Immature natural killer cell (primary cell): ENCODE data around the gene UGT3A1. TPM values are rescaled to one million over a fixed set of nuclear protein-coding genes. Genes with fewer than 3 reads are reported as not detected.
"Not testable (repeated sequence)": the region's sequence is repeated elsewhere in the genome, so short reads cannot be mapped to it uniquely, and the experiment has no call there.

ENCODE experiments used
- DNase-seq, 3 donors: peaks; one replicate each; pipeline ENCODE4 v3.0.0; 2022; ENCODE audit warnings: mixed read lengths in 1 of 3
- H3K27ac Mint-ChIP-seq, 6 donors: one replicate each; pipeline ENCODE4 v1.8.0; 2020; ENCODE audit warnings: mixed read lengths in 6 of 6, mild to moderate bottlenecking in 5 of 6, inconsistent platforms in 4 of 6, moderate library complexity in 3 of 6
- H3K27me3 Mint-ChIP-seq, 3 donors: one replicate each; pipeline ENCODE4 v1.8.0; 2020 to 2021; ENCODE audit warnings: low read depth in 3 of 3, mild to moderate bottlenecking in 3 of 3, mixed read lengths in 3 of 3, moderate library complexity in 3 of 3, inconsistent platforms in 1 of 3
- H3K36me3 Mint-ChIP-seq, 3 donors: one replicate each; pipeline ENCODE4 v1.8.0; 2020; ENCODE audit warnings: mixed read lengths in 3 of 3, inconsistent platforms in 2 of 3, mild to moderate bottlenecking in 2 of 3
- H3K4me1 Mint-ChIP-seq, 2 donors: one replicate each; pipeline ENCODE4 v1.8.0; 2020; ENCODE audit warnings: inconsistent platforms in 2 of 2, mild to moderate bottlenecking in 2 of 2, mixed read lengths in 2 of 2, moderate library complexity in 1 of 2
- H3K4me3 Mint-ChIP-seq, 5 donors: one replicate each; pipeline ENCODE4 v1.8.0; 2020; ENCODE audit warnings: mild to moderate bottlenecking in 5 of 5, mixed read lengths in 5 of 5, inconsistent platforms in 3 of 5, moderate library complexity in 3 of 5
- H3K9me3 Mint-ChIP-seq, 6 donors: one replicate each; pipeline ENCODE4 v1.8.0; 2020; ENCODE audit warnings: mild to moderate bottlenecking in 6 of 6, mixed read lengths in 6 of 6, inconsistent platforms in 4 of 6, moderate library complexity in 3 of 6
- polyA plus RNA-seq, 3 donors: library from polyadenylated mRNA; unstranded; fragments of 300-500 nt; fragmentation: Illumina TruSeq; gene quantifications; one replicate each; pipeline ENCODE4 v1.2.3, GENCODE V29; 2021

UGT3A1 gene
- polyA plus RNA-seq, 3 donors from 2014 or later: not detected

- Mint-ChIP-seq H3K27ac (no peak overlapping the region), H3K4me3 (no peak overlapping the region), H3K4me1 (no peaks in the 10 kb centered on the region), H3K9me3 (peaks cover 5 to 47% (median 18%) of the 10 kb centered on the region in 6 donors), H3K27me3 (peaks cover 0 to 6% (median 4%) of the 10 kb centered on the region in 3 donors), H3K36me3 (peaks cover 0 to 4% (median 0%) of the 10 kb centered on the region in 3 donors)
- DNase-seq: no peak
Observed at GRCh38 chr5:36017004-36017403, 25.8 kb upstream of the UGT3A1 start.

- peaks cover 7 to 47% (median 17%) of the 10 kb centered on the region in 6 donors for H3K9me3 Mint-ChIP-seq
- H3K4me1 Mint-ChIP-seq: no peaks in the 10 kb centered on the region
- no peak for DNase-seq
- H3K27me3 Mint-ChIP-seq: peaks cover 0 to 6% (median 4%) of the 10 kb centered on the region in 3 donors
- no peak overlapping the region for H3K4me3 Mint-ChIP-seq
- H3K27ac Mint-ChIP-seq: no peak overlapping the region
- peaks cover 0 to 4% (median 0%) of the 10 kb centered on the region in 3 donors for H3K36me3 Mint-ChIP-seq
Observed at GRCh38 chr5:36013182-36013581, 22.0 kb upstream of the UGT3A1 start.

GRCh38 chr5:36009698-36010097 lies 18.5 kb upstream of the UGT3A1 start:
- Mint-ChIP-seq H3K27me3 (peaks cover 0 to 6% (median 4%) of the 10 kb centered on the region in 3 donors), H3K27ac (no peak overlapping the region), H3K9me3 (peaks cover 0 to 26% (median 6%) of the 10 kb centered on the region in 6 donors), H3K4me1 (no peaks in the 10 kb centered on the region), H3K36me3 (no peaks in the 10 kb centered on the region), H3K4me3 (no peak overlapping the region)
- no peak for DNase-seq

GRCh38 chr5:36007366-36007765 lies 16.2 kb upstream of the UGT3A1 start:
- H3K9me3 Mint-ChIP-seq: peaks cover 0 to 2% (median under 1%) of the 10 kb centered on the region in 6 donors
- H3K4me1 Mint-ChIP-seq: no peaks in the 10 kb centered on the region
- no peak overlapping the region for H3K4me3 Mint-ChIP-seq
- H3K36me3 Mint-ChIP-seq: no peaks in the 10 kb centered on the region
- no peak overlapping the region for H3K27ac Mint-ChIP-seq
- DNase-seq: no peak
- peaks cover 2 to 4% (median 4%) of the 10 kb centered on the region in 3 donors for H3K27me3 Mint-ChIP-seq

- H3K9me3 Mint-ChIP-seq: peaks cover 0 to 2% (median 0%) of the 10 kb centered on the region in 6 donors
- DNase-seq: no peak
- peaks cover 2 to 4% (median 4%) of the 10 kb centered on the region in 3 donors for H3K27me3 Mint-ChIP-seq
- H3K4me3 Mint-ChIP-seq: no peak overlapping the region
- H3K36me3 Mint-ChIP-seq: no peaks in the 10 kb centered on the region
- H3K27ac Mint-ChIP-seq: no peak overlapping the region
- no peaks in the 10 kb centered on the region for H3K4me1 Mint-ChIP-seq
Observed at GRCh38 chr5:36006163-36006562, 15.0 kb upstream of the UGT3A1 start.

GRCh38 chr5:36001032-36001431 lies 9.8 kb upstream of the UGT3A1 start:
- H3K36me3 Mint-ChIP-seq: no peaks in the 10 kb centered on the region
- no peak overlapping the region for H3K4me3 Mint-ChIP-seq
- DNase-seq: no peak
- no peaks in the 10 kb centered on the region for H3K4me1 Mint-ChIP-seq
- no peak overlapping the region for H3K27ac Mint-ChIP-seq
- peaks cover 2 to 7% (median 4%) of the 10 kb centered on the region in 3 donors for H3K27me3 Mint-ChIP-seq
- no peaks in the 10 kb centered on the region for H3K9me3 Mint-ChIP-seq

GRCh38 chr5:35999547-35999946 lies 8.4 kb upstream of the UGT3A1 start:
- DNase-seq: no peak
- Mint-ChIP-seq H3K36me3 (no peaks in the 10 kb centered on the region), H3K27me3 (peaks cover 2 to 4% (median 4%) of the 10 kb centered on the region in 3 donors), H3K4me3 (no peak overlapping the region), H3K9me3 (no peaks in the 10 kb centered on the region), H3K27ac (no peak overlapping the region), H3K4me1 (no peaks in the 10 kb centered on the region)

GRCh38 chr5:35996076-35996475 lies 4.9 kb upstream of the UGT3A1 start:
- H3K9me3 Mint-ChIP-seq: no peaks in the 10 kb centered on the region
- no peaks in the 10 kb centered on the region for H3K4me1 Mint-ChIP-seq
- peaks cover 0 to 6% (median 4%) of the 10 kb centered on the region in 3 donors for H3K27me3 Mint-ChIP-seq
- DNase-seq: no peak
- no peak overlapping the region for H3K27ac Mint-ChIP-seq
- H3K4me3 Mint-ChIP-seq: no peak overlapping the region
- no peaks in the 10 kb centered on the region for H3K36me3 Mint-ChIP-seq

- Mint-ChIP-seq H3K9me3 (no peaks in the 10 kb centered on the region), H3K27me3 (peaks cover 2 to 9% (median 6%) of the 10 kb centered on the region in 3 donors), H3K36me3 (no peaks in the 10 kb centered on the region), H3K4me3 (no peak overlapping the region), H3K4me1 (no peaks in the 10 kb centered on the region), H3K27ac (no peak overlapping the region)
- no peak for DNase-seq
Observed at GRCh38 chr5:35990520-35990919, 670 bp downstream of the UGT3A1 start.

GRCh38 chr5:35988529-35988928 lies 2.7 kb downstream of the UGT3A1 start:
- peaks cover 2 to 12% (median 6%) of the 10 kb centered on the region in 3 donors for H3K27me3 Mint-ChIP-seq
- H3K36me3 Mint-ChIP-seq: no peaks in the 10 kb centered on the region
- H3K4me3 Mint-ChIP-seq: no peak overlapping the region
- H3K4me1 Mint-ChIP-seq: no peaks in the 10 kb centered on the region
- H3K9me3 Mint-ChIP-seq: peaks cover 0 to under 1% (median 0%) of the 10 kb centered on the region in 6 donors
- no peak overlapping the region for H3K27ac Mint-ChIP-seq
- DNase-seq: no peak

- H3K4me3 Mint-ChIP-seq: no peak overlapping the region
- H3K27me3 Mint-ChIP-seq: peaks cover 2 to 18% (median 6%) of the 10 kb centered on the region in 3 donors
- H3K4me1 Mint-ChIP-seq: no peaks in the 10 kb centered on the region
- no peak for DNase-seq
- H3K27ac Mint-ChIP-seq: no peak overlapping the region
- H3K9me3 Mint-ChIP-seq: peaks cover 0 to 4% (median 2%) of the 10 kb centered on the region in 6 donors
- H3K36me3 Mint-ChIP-seq: peaks cover 0 to 2% (median 0%) of the 10 kb centered on the region in 3 donors
Observed at GRCh38 chr5:35987776-35988175, 3.4 kb downstream of the UGT3A1 start.

- Mint-ChIP-seq H3K36me3 (peaks cover 0 to 8% (median 0%) of the 10 kb centered on the region in 3 donors), H3K27ac (no peak overlapping the region), H3K4me1 (no peaks in the 10 kb centered on the region), H3K27me3 (peaks cover 0 to 11% (median 3%) of the 10 kb centered on the region in 3 donors), H3K4me3 (no peak overlapping the region), H3K9me3 (peaks cover 2 to 30% (median 12%) of the 10 kb centered on the region in 6 donors)
- DNase-seq: no peak
Observed at GRCh38 chr5:35979715-35980114, 11.5 kb downstream of the UGT3A1 start.

- not testable (repeated sequence) for H3K27me3 Mint-ChIP-seq, DNase-seq, H3K4me3 Mint-ChIP-seq, H3K27ac Mint-ChIP-seq, H3K36me3 Mint-ChIP-seq, H3K4me1 Mint-ChIP-seq
- peaks cover 0 to 24% (median 8%) of the 10 kb centered on the region in 6 donors for H3K9me3 Mint-ChIP-seq
Observed at GRCh38 chr5:35976859-35977258, 14.3 kb downstream of the UGT3A1 start.

GRCh38 chr5:35974570-35974969 lies 16.6 kb downstream of the UGT3A1 start:
- no peak overlapping the region for H3K27ac Mint-ChIP-seq
- DNase-seq: no peak
- H3K9me3 Mint-ChIP-seq: peaks cover 0 to 18% (median 3%) of the 10 kb centered on the region in 6 donors
- no peaks in the 10 kb centered on the region for H3K36me3 Mint-ChIP-seq
- H3K27me3 Mint-ChIP-seq: peaks cover 5 to 10% (median 6%) of the 10 kb centered on the region in 3 donors
- no peak overlapping the region for H3K4me3 Mint-ChIP-seq
- H3K4me1 Mint-ChIP-seq: no peaks in the 10 kb centered on the region

GRCh38 chr5:35971878-35972210 lies 19.3 kb downstream of the UGT3A1 start:
- H3K4me1 Mint-ChIP-seq: no peaks in the 10 kb centered on the region
- peaks cover 0 to 7% (median 1%) of the 10 kb centered on the region in 6 donors for H3K9me3 Mint-ChIP-seq
- no peak for DNase-seq
- H3K27ac Mint-ChIP-seq: no peak overlapping the region
- H3K27me3 Mint-ChIP-seq: peaks cover 3 to 10% (median 7%) of the 10 kb centered on the region in 3 donors
- no peaks in the 10 kb centered on the region for H3K36me3 Mint-ChIP-seq
- H3K4me3 Mint-ChIP-seq: no peak overlapping the region
